Measurements from ENCODE around the gene SLC35F1.

Gene SLC35F1

GRCh38 chr6:118198746-118199145 is 291.7 kb downstream of the SLC35F1 start:
- no peak overlapping the region for H3K27ac ChIP-seq (ENCODE audit: low read depth in 2 of 2, low read length in 2 of 2)
- no peaks in the 10 kb centered on the region for H3K9me3 ChIP-seq (ENCODE audit: control insufficient read depth in 2 of 2, low read length in 2 of 2)
- no peaks in the 10 kb centered on the region for H3K4me1 ChIP-seq (ENCODE audit: control insufficient read depth in 2 of 2, insufficient read depth in 2 of 2, low read length in 2 of 2)
- H3K9ac ChIP-seq (ENCODE audit: low read depth in 1 of 2, low read length in 2 of 2), result no peak overlapping the region
- H3K4me3 ChIP-seq (ENCODE audit: low read length in 2 of 2), result no peak overlapping the region
- H3K27me3 ChIP-seq (ENCODE audit: control insufficient read depth in 2 of 2, insufficient read depth in 2 of 2, low read length in 2 of 2), result no peaks in the 10 kb centered on the region
- H3K36me3 ChIP-seq (ENCODE audit: control insufficient read depth in 2 of 2, insufficient read depth in 2 of 2, low read length in 2 of 2), result no peaks in the 10 kb centered on the region

GRCh38 chr6:118200160-118200559 is 293.1 kb downstream of the SLC35F1 start:
- Histone ChIP-seq H3K27ac (ENCODE audit: low read depth in 2 of 2, low read length in 2 of 2) (no peak overlapping the region), H3K36me3 (ENCODE audit: control insufficient read depth in 2 of 2, insufficient read depth in 2 of 2, low read length in 2 of 2) (no peaks in the 10 kb centered on the region), H3K4me3 (ENCODE audit: low read length in 2 of 2) (no peak overlapping the region), H3K9me3 (ENCODE audit: control insufficient read depth in 2 of 2, low read length in 2 of 2) (no peaks in the 10 kb centered on the region), H3K4me1 (ENCODE audit: control insufficient read depth in 2 of 2, insufficient read depth in 2 of 2, low read length in 2 of 2) (no peaks in the 10 kb centered on the region), H3K27me3 (ENCODE audit: control insufficient read depth in 2 of 2, insufficient read depth in 2 of 2, low read length in 2 of 2) (no peaks in the 10 kb centered on the region), H3K9ac (ENCODE audit: low read depth in 1 of 2, low read length in 2 of 2) (no peak overlapping the region)

DNA sequence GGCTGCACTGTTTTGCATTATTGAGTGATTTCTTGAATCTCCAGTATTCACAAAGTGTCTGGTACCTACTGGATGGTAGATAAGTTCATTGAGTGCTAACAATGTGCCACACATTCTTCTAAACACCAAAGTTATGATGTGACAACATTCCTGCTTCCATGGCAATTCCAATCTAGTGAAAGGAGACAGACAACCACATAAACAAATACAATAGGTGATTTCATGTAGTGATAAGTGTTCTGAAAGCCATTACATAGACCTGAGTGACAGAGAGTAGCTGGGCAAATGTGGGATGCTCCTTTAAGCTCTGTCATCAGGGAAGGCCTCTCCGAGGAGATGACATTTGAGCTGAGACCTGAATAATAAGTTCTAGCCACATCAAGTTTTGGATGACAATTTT is 295.5 kb downstream of the SLC35F1 start:
- no peaks in the 10 kb centered on the region for H3K36me3 ChIP-seq (ENCODE audit: control insufficient read depth in 2 of 2, insufficient read depth in 2 of 2, low read length in 2 of 2)
- no peak overlapping the region for H3K27ac ChIP-seq (ENCODE audit: low read depth in 2 of 2, low read length in 2 of 2)
- no peaks in the 10 kb centered on the region for H3K4me1 ChIP-seq (ENCODE audit: control insufficient read depth in 2 of 2, insufficient read depth in 2 of 2, low read length in 2 of 2)
- H3K27me3 ChIP-seq (ENCODE audit: control insufficient read depth in 2 of 2, insufficient read depth in 2 of 2, low read length in 2 of 2), result no peaks in the 10 kb centered on the region
- H3K9ac ChIP-seq (ENCODE audit: low read depth in 1 of 2, low read length in 2 of 2), result no peak overlapping the region
- no peak overlapping the region for H3K4me3 ChIP-seq (ENCODE audit: low read length in 2 of 2)
- no peaks in the 10 kb centered on the region for H3K9me3 ChIP-seq (ENCODE audit: control insufficient read depth in 2 of 2, low read length in 2 of 2)

- Histone ChIP-seq H3K27me3 (ENCODE audit: control insufficient read depth in 2 of 2, insufficient read depth in 2 of 2, low read length in 2 of 2) (no peaks in the 10 kb centered on the region), H3K4me1 (ENCODE audit: control insufficient read depth in 2 of 2, insufficient read depth in 2 of 2, low read length in 2 of 2) (no peaks in the 10 kb centered on the region), H3K9ac (ENCODE audit: low read depth in 1 of 2, low read length in 2 of 2) (no peak overlapping the region), H3K9me3 (ENCODE audit: control insufficient read depth in 2 of 2, low read length in 2 of 2) (no peaks in the 10 kb centered on the region), H3K27ac (ENCODE audit: low read depth in 2 of 2, low read length in 2 of 2) (no peak overlapping the region), H3K4me3 (ENCODE audit: low read length in 2 of 2) (no peak overlapping the region), H3K36me3 (ENCODE audit: control insufficient read depth in 2 of 2, insufficient read depth in 2 of 2, low read length in 2 of 2) (no peaks in the 10 kb centered on the region)
These were observed 296.5 kb downstream of the SLC35F1 start for GRCh38 chr6:118203545-118203944.

GRCh38 chr6:118206221-118206620 is 299.2 kb downstream of the SLC35F1 start:
- H3K36me3 ChIP-seq (ENCODE audit: control insufficient read depth in 2 of 2, insufficient read depth in 2 of 2, low read length in 2 of 2), result no peaks in the 10 kb centered on the region
- no peaks in the 10 kb centered on the region for H3K4me1 ChIP-seq (ENCODE audit: control insufficient read depth in 2 of 2, insufficient read depth in 2 of 2, low read length in 2 of 2)
- H3K27ac ChIP-seq (ENCODE audit: low read depth in 2 of 2, low read length in 2 of 2), result no peak overlapping the region
- no peak overlapping the region for H3K9ac ChIP-seq (ENCODE audit: low read depth in 1 of 2, low read length in 2 of 2)
- no peaks in the 10 kb centered on the region for H3K9me3 ChIP-seq (ENCODE audit: control insufficient read depth in 2 of 2, low read length in 2 of 2)
- no peak overlapping the region for H3K4me3 ChIP-seq (ENCODE audit: low read length in 2 of 2)
- no peaks in the 10 kb centered on the region for H3K27me3 ChIP-seq (ENCODE audit: control insufficient read depth in 2 of 2, insufficient read depth in 2 of 2, low read length in 2 of 2)

- Histone ChIP-seq H3K4me1 (ENCODE audit: control insufficient read depth in 2 of 2, insufficient read depth in 2 of 2, low read length in 2 of 2) (no peaks in the 10 kb centered on the region), H3K9me3 (ENCODE audit: control insufficient read depth in 2 of 2, low read length in 2 of 2) (no peaks in the 10 kb centered on the region), H3K9ac (ENCODE audit: low read depth in 1 of 2, low read length in 2 of 2) (no peak overlapping the region), H3K27ac (ENCODE audit: low read depth in 2 of 2, low read length in 2 of 2) (no peak overlapping the region), H3K4me3 (ENCODE audit: low read length in 2 of 2) (no peak overlapping the region), H3K27me3 (ENCODE audit: control insufficient read depth in 2 of 2, insufficient read depth in 2 of 2, low read length in 2 of 2) (no peaks in the 10 kb centered on the region), H3K36me3 (ENCODE audit: control insufficient read depth in 2 of 2, insufficient read depth in 2 of 2, low read length in 2 of 2) (no peaks in the 10 kb centered on the region)
These were observed 300.9 kb downstream of the SLC35F1 start for GRCh38 chr6:118207947-118208346.

DNA sequence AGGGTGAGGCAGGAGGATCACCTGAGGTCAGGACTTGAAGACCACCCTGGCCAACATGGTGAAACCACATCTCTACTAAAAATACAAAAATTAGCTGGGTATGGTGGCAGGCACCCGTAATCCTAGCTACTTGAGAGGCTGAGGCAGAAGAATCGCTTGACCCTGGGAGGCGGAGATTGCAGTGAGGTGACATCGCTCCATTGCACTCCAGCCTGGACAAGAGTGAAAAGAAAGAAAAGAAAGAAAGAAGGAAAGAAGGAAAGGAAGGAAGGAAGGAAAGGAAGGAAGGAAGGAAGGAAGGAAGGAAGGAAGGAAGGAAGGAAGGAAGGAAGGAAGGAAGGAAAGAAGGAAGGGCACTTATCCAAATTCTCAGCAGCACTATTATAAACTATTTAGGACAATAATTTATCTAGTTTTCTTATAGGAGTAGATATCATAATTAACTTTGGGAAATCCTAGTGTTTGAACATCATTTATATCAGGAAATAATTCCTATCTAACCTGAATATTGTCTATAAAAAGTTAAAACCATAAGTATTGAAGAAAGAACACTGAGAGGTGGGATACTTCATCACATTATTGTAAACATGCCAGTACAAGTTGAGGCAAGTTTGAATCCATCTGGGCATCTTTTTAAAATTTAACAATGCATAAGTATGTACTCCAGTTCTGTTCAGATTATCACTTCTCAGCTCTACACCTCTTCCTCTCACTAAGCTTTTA is 305.5 kb downstream of the SLC35F1 start:
- H3K36me3 ChIP-seq (ENCODE audit: control insufficient read depth in 2 of 2, insufficient read depth in 2 of 2, low read length in 2 of 2), result no peaks in the 10 kb centered on the region
- H3K27me3 ChIP-seq (ENCODE audit: control insufficient read depth in 2 of 2, insufficient read depth in 2 of 2, low read length in 2 of 2), result no peaks in the 10 kb centered on the region
- no peak overlapping the region for H3K9ac ChIP-seq (ENCODE audit: low read depth in 1 of 2, low read length in 2 of 2)
- H3K4me3 ChIP-seq (ENCODE audit: low read length in 2 of 2), result no peak overlapping the region
- H3K9me3 ChIP-seq (ENCODE audit: control insufficient read depth in 2 of 2, low read length in 2 of 2), result no peaks in the 10 kb centered on the region
- H3K27ac ChIP-seq (ENCODE audit: low read depth in 2 of 2, low read length in 2 of 2), result no peak overlapping the region
- H3K4me1 ChIP-seq (ENCODE audit: control insufficient read depth in 2 of 2, insufficient read depth in 2 of 2, low read length in 2 of 2), result no peaks in the 10 kb centered on the region

DNA sequence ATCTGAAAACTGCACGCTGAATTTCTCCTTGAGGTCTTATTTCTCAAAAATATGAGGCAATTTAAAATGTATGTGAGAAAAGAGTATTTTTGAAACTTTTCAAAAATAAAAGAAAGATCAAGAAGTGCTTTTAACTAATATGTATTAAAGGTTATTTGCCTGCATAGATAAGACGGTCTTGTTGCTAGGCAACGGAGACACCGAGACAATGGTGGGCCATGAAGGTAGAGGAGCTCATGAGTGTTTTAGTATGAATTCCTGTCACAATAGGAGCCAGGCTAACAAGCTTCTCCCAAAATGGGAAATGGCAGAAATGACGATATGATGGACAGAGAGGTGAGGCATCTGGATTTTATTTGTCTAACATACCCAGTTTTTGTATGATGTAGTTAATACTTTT is 308.2 kb downstream of the SLC35F1 start:
- no peak overlapping the region for H3K27ac ChIP-seq (ENCODE audit: low read depth in 2 of 2, low read length in 2 of 2)
- no peaks in the 10 kb centered on the region for H3K9me3 ChIP-seq (ENCODE audit: control insufficient read depth in 2 of 2, low read length in 2 of 2)
- no peak overlapping the region for H3K4me3 ChIP-seq (ENCODE audit: low read length in 2 of 2)
- no peaks in the 10 kb centered on the region for H3K27me3 ChIP-seq (ENCODE audit: control insufficient read depth in 2 of 2, insufficient read depth in 2 of 2, low read length in 2 of 2)
- no peak overlapping the region for H3K9ac ChIP-seq (ENCODE audit: low read depth in 1 of 2, low read length in 2 of 2)
- H3K4me1 ChIP-seq (ENCODE audit: control insufficient read depth in 2 of 2, insufficient read depth in 2 of 2, low read length in 2 of 2), result no peaks in the 10 kb centered on the region
- no peaks in the 10 kb centered on the region for H3K36me3 ChIP-seq (ENCODE audit: control insufficient read depth in 2 of 2, insufficient read depth in 2 of 2, low read length in 2 of 2)

- Histone ChIP-seq H3K36me3 (ENCODE audit: control insufficient read depth in 2 of 2, insufficient read depth in 2 of 2, low read length in 2 of 2) (no peaks in the 10 kb centered on the region), H3K4me3 (ENCODE audit: low read length in 2 of 2) (no peak overlapping the region), H3K9ac (ENCODE audit: low read depth in 1 of 2, low read length in 2 of 2) (no peak overlapping the region), H3K4me1 (ENCODE audit: control insufficient read depth in 2 of 2, insufficient read depth in 2 of 2, low read length in 2 of 2) (no peaks in the 10 kb centered on the region), H3K27ac (ENCODE audit: low read depth in 2 of 2, low read length in 2 of 2) (no peak overlapping the region), H3K9me3 (ENCODE audit: control insufficient read depth in 2 of 2, low read length in 2 of 2) (no peaks in the 10 kb centered on the region), H3K27me3 (ENCODE audit: control insufficient read depth in 2 of 2, insufficient read depth in 2 of 2, low read length in 2 of 2) (no peaks in the 10 kb centered on the region)
These were observed 309.7 kb downstream of the SLC35F1 start for GRCh38 chr6:118216751-118217150.

- Histone ChIP-seq H3K4me3 (ENCODE audit: low read length in 2 of 2) (no peak overlapping the region), H3K9me3 (ENCODE audit: control insufficient read depth in 2 of 2, low read length in 2 of 2) (no peaks in the 10 kb centered on the region), H3K4me1 (ENCODE audit: control insufficient read depth in 2 of 2, insufficient read depth in 2 of 2, low read length in 2 of 2) (no peaks in the 10 kb centered on the region), H3K9ac (ENCODE audit: low read depth in 1 of 2, low read length in 2 of 2) (no peak overlapping the region), H3K27ac (ENCODE audit: low read depth in 2 of 2, low read length in 2 of 2) (no peak overlapping the region), H3K27me3 (ENCODE audit: control insufficient read depth in 2 of 2, insufficient read depth in 2 of 2, low read length in 2 of 2) (no peaks in the 10 kb centered on the region), H3K36me3 (ENCODE audit: control insufficient read depth in 2 of 2, insufficient read depth in 2 of 2, low read length in 2 of 2) (no peaks in the 10 kb centered on the region)
These were observed 311.1 kb downstream of the SLC35F1 start for GRCh38 chr6:118218156-118218555.

Measured in mucosa of rectum (tissue), 2 donors.